SK-N-SH treated with all-trans-retinoic acid at 6 μM for 48 hours (cell line): ENCODE measurements around the gene BCORL1.
A peak's percentile ranks its signal among the peaks of the same experiment; 100 is the strongest.

Experiments used
- ATAC-seq: fragments of 200-7000 bp; cut with Tn5 transposase; 3 replicates; pipeline ENCODE4 v1.9.1; 2020; ENCODE audit warnings: mild to moderate bottlenecking, moderate library complexity
- ARNTL ChIP-seq: fragments of 450-650 bp; formaldehyde crosslinking; IDR thresholded peaks from 2 replicates; pipeline ENCODE4 v1.5.0; 2020; ENCODE audit warnings: low read depth, mild to moderate bottlenecking, moderate library complexity, borderline replicate concordance
- BACH2 ChIP-seq: fragments of 250-450 bp; sonication (Bioruptor Pico); IDR thresholded peaks from 2 replicates; pipeline ENCODE4 v1.9.0; 2021; ENCODE audit warnings: mild to moderate bottlenecking, borderline replicate concordance
- CSDC2 ChIP-seq: fragments of 250-450 bp; sonication (Bioruptor Pico); IDR thresholded peaks from 2 replicates; pipeline ENCODE4 v1.5.0; 2020; ENCODE audit warnings: mild to moderate bottlenecking, moderate library complexity
- ESRRG ChIP-seq: fragments of 250-450 bp; sonication (Bioruptor Pico); IDR thresholded peaks from 2 replicates; pipeline ENCODE4 v1.6.1; 2021; ENCODE audit warnings: mild to moderate bottlenecking
- GLIS3 ChIP-seq: fragments of 250-450 bp; sonication (Bioruptor Pico); IDR thresholded peaks from 2 replicates; pipeline ENCODE4 v1.5.0; 2020; ENCODE audit warnings: mild to moderate bottlenecking, moderate library complexity
- ISL1 ChIP-seq: fragments of 250-450 bp; sonication (Bioruptor Pico); IDR thresholded peaks from 2 replicates; pipeline ENCODE4 v2.1.2; 2022; ENCODE audit warnings: mild to moderate bottlenecking, moderate library complexity
- OSR1 ChIP-seq: fragments of 250-450 bp; sonication (Bioruptor Pico); IDR thresholded peaks from 2 replicates; pipeline ENCODE4 v1.8.0; 2022; ENCODE audit warnings: moderate library complexity, mild to moderate bottlenecking, inconsistent platforms
- PPARA ChIP-seq: fragments of 250-450 bp; sonication (Bioruptor Pico); IDR thresholded peaks from 2 replicates; pipeline ENCODE4 v1.5.0; 2020; ENCODE audit warnings: mild to moderate bottlenecking, borderline replicate concordance
- SNAI2 ChIP-seq: fragments of 250-450 bp; sonication (Bioruptor Pico); IDR thresholded peaks from 2 replicates; pipeline ENCODE4 v1.5.0; 2020; ENCODE audit warnings: mild to moderate bottlenecking, moderate library complexity
- TCF4 ChIP-seq: fragments of 250-450 bp; sonication (Bioruptor Pico); IDR thresholded peaks from 2 replicates; pipeline ENCODE4 v1.8.0; 2021; ENCODE audit warnings: mild to moderate bottlenecking, moderate library complexity, borderline replicate concordance
- TOX ChIP-seq: fragments of 250-450 bp; sonication (Bioruptor Pico); IDR thresholded peaks from 2 replicates; pipeline ENCODE4 v1.8.0; 2021; ENCODE audit warnings: mild to moderate bottlenecking, moderate library complexity, borderline replicate concordance
- ZC3H10 ChIP-seq: fragments of 250-450 bp; sonication (Bioruptor Pico); IDR thresholded peaks from 2 replicates; pipeline ENCODE4 v1.5.1; 2021; ENCODE audit warnings: mild to moderate bottlenecking, moderate library complexity
- ZFP3 ChIP-seq: fragments of 250-450 bp; sonication (Bioruptor Pico); IDR thresholded peaks from 2 replicates; pipeline ENCODE4 v1.5.0; 2020; ENCODE audit warnings: mild to moderate bottlenecking, moderate library complexity
- ZFP30 ChIP-seq: fragments of 450-650 bp; formaldehyde crosslinking; IDR thresholded peaks from 2 replicates; pipeline ENCODE4 v1.5.0; 2022; ENCODE audit warnings: mild to moderate bottlenecking, moderate library complexity
- ZNF565 ChIP-seq: fragments of 450-650 bp; formaldehyde crosslinking; conservative IDR thresholded peaks from 2 replicates; pipeline ENCODE4 v1.5.0; 2020; ENCODE audit warnings: low read depth, mild to moderate bottlenecking, moderate library complexity
- ZNF70 ChIP-seq: fragments of 450-650 bp; formaldehyde crosslinking; IDR thresholded peaks from 2 replicates; pipeline ENCODE4 v1.5.0; 2020; ENCODE audit warnings: mild to moderate bottlenecking, moderate library complexity
- ZNF8 ChIP-seq: fragments of 450-650 bp; formaldehyde crosslinking; IDR thresholded peaks from 2 replicates; pipeline ENCODE4 v1.5.0; 2020; ENCODE audit warnings: mild to moderate bottlenecking, moderate library complexity
- TF ChIP-seq, protein P1 (sequence below): fragments of 250-450 bp; sonication (Bioruptor Pico); IDR thresholded peaks from 2 replicates; pipeline ENCODE4 v1.5.1; 2021; ENCODE audit warnings: mild to moderate bottlenecking, moderate library complexity
- TF ChIP-seq, protein P2 (sequence below): fragments of 250-450 bp; sonication (Bioruptor Pico); IDR thresholded peaks from 2 replicates; pipeline ENCODE4 v1.5.1; 2020; ENCODE audit warnings: low read depth, mild to moderate bottlenecking, moderate library complexity
- TF ChIP-seq, protein P3 (sequence below): fragments of 250-450 bp; sonication (Bioruptor Pico); IDR thresholded peaks from 2 replicates; pipeline ENCODE4 v1.8.0; 2020; ENCODE audit warnings: mild to moderate bottlenecking, moderate library complexity, borderline replicate concordance

BCORL1 gene

DNA sequence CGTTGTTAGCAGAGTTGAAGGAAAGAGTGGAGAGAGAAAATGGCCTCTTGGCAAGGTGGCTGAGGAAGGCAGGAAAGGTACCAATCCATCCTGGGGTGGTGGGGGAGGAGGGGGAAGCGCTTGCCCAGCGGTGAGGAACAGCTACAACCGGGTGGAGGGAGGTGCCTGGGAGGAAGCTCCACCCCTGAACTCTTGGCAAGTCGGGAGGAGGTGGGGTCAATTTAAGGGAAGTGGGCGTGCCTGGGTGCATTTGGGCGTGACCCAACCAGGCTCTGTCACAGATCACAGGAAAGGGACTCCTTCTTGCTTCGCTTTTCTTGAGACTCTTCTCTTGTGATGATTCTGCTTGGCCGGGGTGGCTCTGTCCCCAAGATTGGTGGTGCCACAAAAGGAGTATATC lies 41.7 kb downstream of the BCORL1 start (continued):
- TF ChIP-seq, protein P1, sequence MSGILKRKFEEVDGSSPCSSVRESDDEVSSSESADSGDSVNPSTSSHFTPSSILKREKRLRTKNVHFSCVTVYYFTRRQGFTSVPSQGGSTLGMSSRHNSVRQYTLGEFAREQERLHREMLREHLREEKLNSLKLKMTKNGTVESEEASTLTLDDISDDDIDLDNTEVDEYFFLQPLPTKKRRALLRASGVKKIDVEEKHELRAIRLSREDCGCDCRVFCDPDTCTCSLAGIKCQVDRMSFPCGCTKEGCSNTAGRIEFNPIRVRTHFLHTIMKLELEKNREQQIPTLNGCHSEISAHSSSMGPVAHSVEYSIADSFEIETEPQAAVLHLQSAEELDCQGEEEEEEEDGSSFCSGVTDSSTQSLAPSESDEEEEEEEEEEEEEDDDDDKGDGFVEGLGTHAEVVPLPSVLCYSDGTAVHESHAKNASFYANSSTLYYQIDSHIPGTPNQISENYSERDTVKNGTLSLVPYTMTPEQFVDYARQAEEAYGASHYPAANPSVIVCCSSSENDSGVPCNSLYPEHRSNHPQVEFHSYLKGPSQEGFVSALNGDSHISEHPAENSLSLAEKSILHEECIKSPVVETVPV (CRISPR knock-in tag): no peak
- no peak for TF ChIP-seq ZNF70 (CRISPR knock-in tag)

DNA sequence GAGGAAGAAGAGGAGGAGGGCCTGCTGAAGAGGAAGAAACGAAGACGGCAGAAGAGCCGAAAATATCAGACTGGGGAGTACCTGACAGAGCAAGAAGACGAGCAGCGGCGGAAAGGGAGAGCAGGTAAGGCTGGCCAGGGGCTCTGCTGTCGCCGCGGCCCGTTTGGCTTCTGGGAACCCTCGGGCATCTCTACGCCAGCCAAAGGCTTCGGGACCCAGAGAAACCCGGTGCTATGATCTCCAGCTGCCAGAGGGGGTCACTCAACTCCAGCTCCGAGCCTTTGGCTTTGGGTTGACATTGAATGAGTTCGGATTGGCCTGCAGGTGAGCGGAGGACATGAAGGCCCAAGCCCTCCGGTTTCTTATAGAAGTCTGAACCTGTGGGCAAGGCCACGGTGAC lies 42.8 kb downstream of the BCORL1 start:
- ATAC-seq: no peak
- TF ChIP-seq CSDC2 (CRISPR knock-in tag) (no peak), ZC3H10 (CRISPR knock-in tag) (no peak), ZNF70 (CRISPR knock-in tag) (no peak), ZNF565 (no peak), ESRRG (CRISPR knock-in tag) (no peak), SNAI2 (no peak), TOX (CRISPR knock-in tag) (no peak), ISL1 (CRISPR knock-in tag) (no peak), OSR1 (CRISPR knock-in tag) (no peak), ZFP30 (CRISPR knock-in tag) (no peak), ZNF8 (CRISPR knock-in tag) (no peak), BACH2 (CRISPR knock-in tag) (no peak)
- TF ChIP-seq, protein P2, sequence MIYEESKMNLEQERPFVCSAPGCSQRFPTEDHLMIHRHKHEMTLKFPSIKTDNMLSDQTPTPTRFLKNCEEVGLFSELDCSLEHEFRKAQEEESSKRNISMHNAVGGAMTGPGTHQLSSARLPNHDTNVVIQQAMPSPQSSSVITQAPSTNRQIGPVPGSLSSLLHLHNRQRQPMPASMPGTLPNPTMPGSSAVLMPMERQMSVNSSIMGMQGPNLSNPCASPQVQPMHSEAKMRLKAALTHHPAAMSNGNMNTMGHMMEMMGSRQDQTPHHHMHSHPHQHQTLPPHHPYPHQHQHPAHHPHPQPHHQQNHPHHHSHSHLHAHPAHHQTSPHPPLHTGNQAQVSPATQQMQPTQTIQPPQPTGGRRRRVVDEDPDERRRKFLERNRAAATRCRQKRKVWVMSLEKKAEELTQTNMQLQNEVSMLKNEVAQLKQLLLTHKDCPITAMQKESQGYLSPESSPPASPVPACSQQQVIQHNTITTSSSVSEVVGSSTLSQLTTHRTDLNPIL (CRISPR knock-in tag): no peak
- TF ChIP-seq, protein P3, sequence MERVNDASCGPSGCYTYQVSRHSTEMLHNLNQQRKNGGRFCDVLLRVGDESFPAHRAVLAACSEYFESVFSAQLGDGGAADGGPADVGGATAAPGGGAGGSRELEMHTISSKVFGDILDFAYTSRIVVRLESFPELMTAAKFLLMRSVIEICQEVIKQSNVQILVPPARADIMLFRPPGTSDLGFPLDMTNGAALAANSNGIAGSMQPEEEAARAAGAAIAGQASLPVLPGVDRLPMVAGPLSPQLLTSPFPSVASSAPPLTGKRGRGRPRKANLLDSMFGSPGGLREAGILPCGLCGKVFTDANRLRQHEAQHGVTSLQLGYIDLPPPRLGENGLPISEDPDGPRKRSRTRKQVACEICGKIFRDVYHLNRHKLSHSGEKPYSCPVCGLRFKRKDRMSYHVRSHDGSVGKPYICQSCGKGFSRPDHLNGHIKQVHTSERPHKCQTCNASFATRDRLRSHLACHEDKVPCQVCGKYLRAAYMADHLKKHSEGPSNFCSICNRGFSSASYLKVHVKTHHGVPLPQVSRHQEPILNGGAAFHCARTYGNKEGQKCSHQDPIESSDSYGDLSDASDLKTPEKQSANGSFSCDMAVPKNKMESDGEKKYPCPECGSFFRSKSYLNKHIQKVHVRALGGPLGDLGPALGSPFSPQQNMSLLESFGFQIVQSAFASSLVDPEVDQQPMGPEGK (CRISPR knock-in tag): no peak

DNA sequence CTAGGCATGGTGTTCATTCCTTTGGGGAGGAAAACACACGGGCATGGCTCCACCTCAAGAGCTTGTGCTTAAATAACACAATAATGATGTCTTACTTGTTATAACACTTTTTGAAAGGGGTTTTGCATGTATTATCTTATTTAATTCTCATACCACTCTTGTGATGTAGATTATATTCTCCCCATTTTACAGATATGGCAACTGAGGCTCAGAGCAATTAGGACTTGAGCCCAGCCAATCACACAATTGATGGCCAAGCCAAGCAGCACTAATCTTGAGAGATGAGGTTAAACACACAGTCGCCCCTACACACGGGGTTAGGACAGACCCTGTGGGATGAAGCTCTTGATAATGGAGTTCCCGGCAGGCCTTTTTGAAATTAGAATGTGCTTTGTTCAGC lies 45.1 kb downstream of the BCORL1 start:
- TF ChIP-seq CSDC2 (CRISPR knock-in tag): no peak
- no peak for TF ChIP-seq PPARA (CRISPR knock-in tag)
- TF ChIP-seq ZNF8 (CRISPR knock-in tag): no peak
- TF ChIP-seq ZFP30 (CRISPR knock-in tag): no peak
- no peak for TF ChIP-seq ZFP3
- TF ChIP-seq ZNF70 (CRISPR knock-in tag): no peak
- no peak for TF ChIP-seq TOX (CRISPR knock-in tag)
- TF ChIP-seq, protein P2 (CRISPR knock-in tag): no peak
- TF ChIP-seq, protein P1 (CRISPR knock-in tag): no peak
- TF ChIP-seq GLIS3 (CRISPR knock-in tag): no peak
- TF ChIP-seq ZNF565: no peak
- TF ChIP-seq ARNTL (CRISPR knock-in tag): no peak
- TF ChIP-seq ESRRG (CRISPR knock-in tag): no peak
- TF ChIP-seq, protein P3 (CRISPR knock-in tag): no peak
- no peak for ATAC-seq

DNA sequence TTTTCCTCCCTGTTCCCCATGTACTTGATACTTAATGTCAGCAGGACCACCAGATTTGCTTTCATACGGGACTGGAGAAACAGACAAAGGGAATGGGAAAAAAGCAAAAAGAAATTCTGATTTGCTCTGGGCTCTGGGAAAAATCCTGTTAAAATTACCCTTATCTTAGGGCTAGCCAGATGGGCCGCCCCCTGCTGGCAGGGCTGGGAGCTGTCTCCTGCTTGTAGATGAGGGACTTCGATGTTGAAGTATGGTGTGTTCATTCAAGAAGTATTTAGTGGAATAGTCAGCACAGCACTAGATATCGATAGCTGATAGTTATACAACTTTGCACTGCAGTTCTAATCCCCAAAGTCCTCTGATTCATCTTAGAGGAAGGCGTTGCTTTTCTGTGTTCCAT lies 45.8 kb downstream of the BCORL1 start:
- TF ChIP-seq ZNF70 (CRISPR knock-in tag): no peak
- TF ChIP-seq ZFP3: no peak
- TF ChIP-seq, protein P1 (CRISPR knock-in tag): no peak
- TF ChIP-seq ZNF8 (CRISPR knock-in tag): no peak
- TF ChIP-seq CSDC2 (CRISPR knock-in tag): no peak
- TF ChIP-seq ZNF565: no peak
- TF ChIP-seq ZC3H10 (CRISPR knock-in tag): no peak
- TF ChIP-seq GLIS3 (CRISPR knock-in tag): no peak
- TF ChIP-seq OSR1 (CRISPR knock-in tag): no peak
- TF ChIP-seq TCF4 (CRISPR knock-in tag): no peak
- ATAC-seq: peak; percentile 76
